Measurements from ENCODE around the gene SWAP70. TPM values are rescaled to one million over a fixed set of nuclear protein-coding genes. Genes with fewer than 3 reads are reported as not detected.

SWAP70 gene
- total and polyA plus RNA-seq, 2 experiments from 2014 or later: 30.3 to 33.3 TPM

GRCh38 chr11:9763301-9763700 lies 99.4 kb downstream of the SWAP70 start:
- H3K4me1 Mint-ChIP-seq: peaks cover 19% of the 10 kb centered on the region
- 0 out of 2 replicates have a peak, but pooled peaks cover 7% of the 10 kb centered on the region for H3F3A ChIP-seq (replicated peaks; ENCODE audit: low read depth)

More at GRCh38 chr11:9763301-9763700, 99.4 kb downstream of the SWAP70 start:
- no peaks in the 10 kb centered on the region for H3K36me3 ChIP-seq (ENCODE audit: insufficient read depth)
- no peak overlapping the region for H2AFZ ChIP-seq
- Mint-ChIP-seq H3K27ac (no peak overlapping the region), H3K4me3 (no peak overlapping the region), H3K27me3 (ENCODE audit: insufficient read depth, low read depth, poor library complexity) (peaks cover 4% of the 10 kb centered on the region), H3K36me3 (ENCODE audit: low read depth) (no peaks in the 10 kb centered on the region; the same call in 2 of the 3 replicates), H3K9me3 (peaks cover 3% of the 10 kb centered on the region; the same call in 2 of the 3 replicates)
- H4K20me1 ChIP-seq (replicated peaks; ENCODE audit: insufficient read depth): no peaks in the 10 kb centered on the region
- DNase-seq (ENCODE audit: low spot score) (no peak), ATAC-seq (no peak)
- H3K9me2 ChIP-seq (ENCODE audit: insufficient read depth): peaks cover 29% of the 10 kb centered on the region
- no peaks in the 10 kb centered on the region for H3K27me3 ChIP-seq (ENCODE audit: insufficient read depth)
- no peak overlapping the region for H3K4me3 ChIP-seq
- H3K4me2 ChIP-seq: no peak overlapping the region
- no peak for TF ChIP-seq CTCF (conservative IDR thresholded peaks at IDR 0.05; ENCODE audit: low read depth in 2 of 2)
- no peak for TF ChIP-seq NANOG (IDR thresholded peaks at IDR 0.05; ENCODE audit: borderline replicate concordance)
- no peak for TF ChIP-seq EZH2phosphoT487 (IDR thresholded peaks at IDR 0.05; ENCODE audit: unreplicated experiment)
- no peak for TF ChIP-seq JUNB (IDR thresholded peaks at IDR 0.05; ENCODE audit: unreplicated experiment)
- TF ChIP-seq ETS1 (IDR thresholded peaks at IDR 0.05): no peak
- TF ChIP-seq ZNF114 (CRISPR knock-in tag; IDR thresholded peaks at IDR 0.05): no peak
- TF ChIP-seq REST (IDR thresholded peaks at IDR 0.05; ENCODE audit: unreplicated experiment): no peak
- TF ChIP-seq STAT1 (IDR thresholded peaks at IDR 0.05; ENCODE audit: unreplicated experiment): no peak
- no peak for TF ChIP-seq EZH2 (IDR thresholded peaks at IDR 0.05; ENCODE audit: low read depth, unreplicated experiment)
- no peak for TF ChIP-seq CREB1 (CRISPR knock-in tag; IDR thresholded peaks at IDR 0.05; ENCODE audit: low read depth)
- no peak for TF ChIP-seq ZNF331 (CRISPR knock-in tag; IDR thresholded peaks at IDR 0.05; ENCODE audit: low read depth)
- H3K79me2 ChIP-seq (replicated peaks; ENCODE audit: insufficient read depth): no peaks in the 10 kb centered on the region
- H3K4me1 ChIP-seq (ENCODE audit: insufficient read depth): peaks cover 6% of the 10 kb centered on the region; the same call in 1 of the 2 replicates
- H3K27ac ChIP-seq (ENCODE audit: low read depth): no peak overlapping the region
